ENCODE measurements around the gene KRTAP1-3.

GRCh38 chr17:40996829-40997228 is 37.8 kb downstream of the KRTAP1-3 start:
- TF ChIP-seq EP300 (IDR thresholded peaks at IDR 0.05) (no peak), CTCF (IDR thresholded peaks at IDR 0.05) (no peak), POLR2A (IDR thresholded peaks at IDR 0.05) (no peak)
